HG03108 (cell line): Measurements from ENCODE around the gene GPBAR1.
"Not testable (repeated sequence)": the region's sequence is repeated elsewhere in the genome, so short reads cannot be mapped to it uniquely, and the experiment has no call there.

Experiments
- ATAC-seq: cut with Tn5 transposase; IDR thresholded peaks from one replicate; pipeline ENCODE4 v1.9.1; 2021; ENCODE audit warnings: moderate library complexity; ENCODE audit not compliant: unreplicated experiment

The GPBAR1 gene

DNA sequence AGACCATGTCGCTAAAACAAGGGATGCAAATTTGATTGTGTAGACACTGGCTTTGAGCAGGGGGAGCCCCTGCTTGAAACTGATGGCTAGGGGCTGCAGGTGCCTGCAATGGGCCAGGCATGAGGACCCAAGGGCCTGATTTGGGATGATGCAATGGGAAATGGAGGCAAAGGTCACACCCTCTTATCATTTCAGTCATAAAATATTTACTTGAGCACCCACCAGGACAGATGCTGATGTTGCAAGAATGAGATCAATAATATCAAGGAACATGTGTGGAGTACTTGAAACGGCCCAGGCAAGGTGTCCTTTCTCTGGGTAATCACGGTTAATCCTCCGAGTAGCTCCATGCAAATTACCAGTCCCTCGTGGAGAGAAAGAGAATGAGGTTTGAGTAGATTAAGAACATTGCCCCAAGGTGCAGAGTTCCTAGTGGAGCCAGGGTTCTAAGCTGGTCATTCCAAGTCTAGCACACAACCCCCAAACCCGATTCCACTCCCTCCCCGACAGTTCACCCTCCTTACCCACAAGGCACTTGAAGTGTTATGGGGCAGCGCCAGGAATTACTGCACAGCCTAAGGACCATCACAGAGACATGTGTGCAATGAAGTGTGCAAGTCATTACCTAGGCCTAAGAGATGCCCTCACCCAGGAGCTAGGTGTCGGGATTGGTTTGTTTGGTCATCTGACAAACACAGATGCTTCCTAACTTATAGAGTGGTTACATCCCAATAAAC is 45.5 kb downstream of the GPBAR1 start:
- ATAC-seq = no peak

DNA sequence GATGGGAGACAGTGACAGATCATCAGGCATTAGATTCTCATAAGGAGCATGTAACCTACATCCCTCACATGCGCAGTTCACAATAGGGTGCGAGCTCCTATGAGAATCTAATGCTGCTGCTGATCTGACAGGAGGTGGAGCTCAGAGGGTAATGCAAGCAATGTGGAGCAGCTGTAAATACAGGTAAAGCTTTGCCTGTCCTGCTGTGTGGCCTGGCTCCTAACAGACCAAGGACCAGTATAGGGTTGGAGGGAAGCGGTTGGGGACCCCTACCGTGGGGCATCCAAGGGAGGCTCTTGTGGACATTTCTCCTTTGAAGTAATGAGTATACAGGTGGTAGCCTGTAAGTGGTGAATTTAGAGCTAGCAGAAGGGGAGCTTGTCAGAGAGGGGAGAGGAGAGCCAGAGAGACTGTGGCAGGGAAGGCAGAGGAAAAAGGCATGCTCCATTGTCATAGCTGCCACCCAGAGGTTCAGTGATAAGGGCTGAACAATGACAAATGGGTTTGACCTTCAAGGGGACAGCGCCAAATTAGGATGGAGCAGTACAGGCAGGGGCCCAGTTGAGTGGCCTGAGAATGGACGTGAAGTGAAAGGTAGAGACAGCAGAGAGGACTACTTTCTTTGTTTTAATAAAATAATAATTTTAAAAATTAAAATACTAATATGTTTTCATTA is 46.7 kb downstream of the GPBAR1 start:
- ATAC-seq = no peak

GRCh38 chr2:218310853-218311540 is 50.2 kb downstream of the GPBAR1 start:
- no peak for ATAC-seq

GRCh38 chr2:218311541-218312266 is 50.9 kb downstream of the GPBAR1 start:
- ATAC-seq = not testable (repeated sequence)

DNA sequence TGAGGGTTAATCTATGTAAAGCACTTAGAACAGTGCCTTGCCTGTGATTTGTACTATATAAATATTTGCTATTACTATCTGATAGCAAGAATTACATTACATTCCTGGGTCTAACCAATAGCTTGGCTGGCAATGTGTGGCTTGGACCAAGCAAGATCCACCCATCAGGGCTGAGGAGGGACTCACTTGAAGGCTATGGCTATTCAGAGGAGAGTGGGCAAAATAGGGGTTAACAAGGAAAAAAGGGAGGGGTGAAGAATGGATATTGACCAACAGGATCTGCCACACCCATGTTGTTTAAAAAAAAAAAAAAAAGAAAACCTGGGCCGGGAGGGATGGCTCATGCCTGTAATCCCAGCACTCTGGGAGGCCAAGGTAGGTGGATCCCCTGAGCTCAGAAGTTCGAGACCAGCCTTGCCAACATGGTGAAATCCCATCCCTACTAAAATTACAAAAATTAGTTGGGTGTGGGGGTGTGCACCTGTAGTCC is 51.5 kb downstream of the GPBAR1 start:
- no peak for ATAC-seq

GRCh38 chr2:218313356-218313755 is 52.5 kb downstream of the GPBAR1 start:
- no peak for ATAC-seq
